Osteocyte (in vitro differentiated cells): ENCODE results near the gene MZB1. TPM values are rescaled to one million over a fixed set of nuclear protein-coding genes. Genes with fewer than 3 reads are reported as not detected.
"Not testable (repeated sequence)": the region's sequence is repeated elsewhere in the genome, so short reads cannot be mapped to it uniquely, and the experiment has no call there.

Source experiments
- DNase-seq: peaks from one replicate; pipeline ENCODE4 v3.0.0; 2021; ENCODE audit warnings: mixed read lengths; ENCODE audit not compliant: unreplicated experiment; ENCODE audit errors: extremely low spot score
- H3K27ac Mint-ChIP-seq: one replicate; pipeline ENCODE4 v1.8.0; 2021; ENCODE audit warnings: mild to moderate bottlenecking, mixed read lengths; ENCODE audit not compliant: unreplicated experiment
- H3K27me3 Mint-ChIP-seq: one replicate; pipeline ENCODE4 v1.8.0; 2021; ENCODE audit warnings: mixed read lengths; ENCODE audit not compliant: unreplicated experiment
- H3K36me3 Mint-ChIP-seq: one replicate; pipeline ENCODE4 v1.8.0; 2021; ENCODE audit warnings: mixed read lengths; ENCODE audit not compliant: unreplicated experiment
- H3K4me1 Mint-ChIP-seq: one replicate; pipeline ENCODE4 v1.8.0; 2021; ENCODE audit warnings: mixed read lengths; ENCODE audit not compliant: unreplicated experiment
- H3K4me3 Mint-ChIP-seq: one replicate; pipeline ENCODE4 v1.8.0; 2021; ENCODE audit warnings: mild to moderate bottlenecking, moderate library complexity, mixed read lengths; ENCODE audit not compliant: unreplicated experiment
- H3K9me3 Mint-ChIP-seq: one replicate; pipeline ENCODE4 v1.8.0; 2021; ENCODE audit warnings: mixed read lengths; ENCODE audit not compliant: unreplicated experiment
- total RNA-seq: library from RNA; stranded (reverse); gene quantifications from 2 replicates; pipeline ENCODE4 v1.2.1, GENCODE V29; 2021
- TF ChIP-seq, protein P1 (sequence below): fragments of 200-600 bp; sonication (generic); IDR thresholded peaks from 2 replicates; pipeline ENCODE4 v1.5.0; 2021; ENCODE audit warnings: antibody characterized with exemption, mild to moderate bottlenecking, moderate library complexity

MZB1 gene
- total RNA-seq, 1 donor from 2014 or later = not detected

DNA sequence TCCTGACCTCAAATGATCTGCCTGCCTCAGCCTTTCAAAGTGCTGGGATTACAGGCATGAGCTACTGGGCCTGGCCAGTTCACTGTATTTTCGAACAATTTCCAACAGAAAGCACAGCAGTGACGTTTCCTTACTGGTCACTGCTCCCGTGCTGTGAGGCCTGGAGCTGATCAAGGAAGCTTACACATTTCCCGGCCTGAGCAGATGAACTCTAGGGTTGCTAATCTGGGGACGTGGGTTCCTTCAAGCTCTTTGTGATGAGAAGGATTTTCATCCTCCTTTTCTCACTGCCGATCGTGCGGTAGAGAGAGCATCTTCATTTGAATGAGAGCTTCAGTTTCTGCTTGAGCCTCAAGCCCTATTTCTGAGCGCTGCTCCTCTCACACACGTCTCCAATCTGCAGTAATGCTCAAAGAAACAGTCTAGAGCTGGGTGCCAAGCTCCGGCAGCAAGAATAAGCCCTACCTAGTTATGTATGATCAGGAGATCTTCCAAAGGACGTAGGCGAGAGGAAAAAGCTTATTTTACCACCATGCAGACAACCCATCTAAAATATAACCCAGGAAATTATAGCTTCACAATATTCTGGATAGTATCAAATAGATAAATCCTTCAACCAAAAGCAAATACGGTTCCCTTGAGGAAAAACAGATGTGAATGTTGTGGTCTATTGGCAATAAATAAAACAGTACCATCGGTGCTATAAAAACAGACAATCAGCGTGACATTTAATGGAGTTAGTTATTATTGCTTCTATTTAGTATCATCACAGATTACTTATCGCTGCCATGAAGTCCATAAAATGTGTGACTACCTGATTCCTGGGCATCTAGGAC is 21.5 kb upstream of the MZB1 start:
- no peak overlapping the region for H3K27ac Mint-ChIP-seq
- no peak for DNase-seq
- TF ChIP-seq, protein P1, sequence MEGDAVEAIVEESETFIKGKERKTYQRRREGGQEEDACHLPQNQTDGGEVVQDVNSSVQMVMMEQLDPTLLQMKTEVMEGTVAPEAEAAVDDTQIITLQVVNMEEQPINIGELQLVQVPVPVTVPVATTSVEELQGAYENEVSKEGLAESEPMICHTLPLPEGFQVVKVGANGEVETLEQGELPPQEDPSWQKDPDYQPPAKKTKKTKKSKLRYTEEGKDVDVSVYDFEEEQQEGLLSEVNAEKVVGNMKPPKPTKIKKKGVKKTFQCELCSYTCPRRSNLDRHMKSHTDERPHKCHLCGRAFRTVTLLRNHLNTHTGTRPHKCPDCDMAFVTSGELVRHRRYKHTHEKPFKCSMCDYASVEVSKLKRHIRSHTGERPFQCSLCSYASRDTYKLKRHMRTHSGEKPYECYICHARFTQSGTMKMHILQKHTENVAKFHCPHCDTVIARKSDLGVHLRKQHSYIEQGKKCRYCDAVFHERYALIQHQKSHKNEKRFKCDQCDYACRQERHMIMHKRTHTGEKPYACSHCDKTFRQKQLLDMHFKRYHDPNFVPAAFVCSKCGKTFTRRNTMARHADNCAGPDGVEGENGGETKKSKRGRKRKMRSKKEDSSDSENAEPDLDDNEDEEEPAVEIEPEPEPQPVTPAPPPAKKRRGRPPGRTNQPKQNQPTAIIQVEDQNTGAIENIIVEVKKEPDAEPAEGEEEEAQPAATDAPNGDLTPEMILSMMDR = no peak
- no peaks in the 10 kb centered on the region for H3K4me1 Mint-ChIP-seq
- no peaks in the 10 kb centered on the region for H3K27me3 Mint-ChIP-seq
- H3K9me3 Mint-ChIP-seq = no peaks in the 10 kb centered on the region
- H3K36me3 Mint-ChIP-seq = peaks cover 15% of the 10 kb centered on the region
- no peak overlapping the region for H3K4me3 Mint-ChIP-seq

DNA sequence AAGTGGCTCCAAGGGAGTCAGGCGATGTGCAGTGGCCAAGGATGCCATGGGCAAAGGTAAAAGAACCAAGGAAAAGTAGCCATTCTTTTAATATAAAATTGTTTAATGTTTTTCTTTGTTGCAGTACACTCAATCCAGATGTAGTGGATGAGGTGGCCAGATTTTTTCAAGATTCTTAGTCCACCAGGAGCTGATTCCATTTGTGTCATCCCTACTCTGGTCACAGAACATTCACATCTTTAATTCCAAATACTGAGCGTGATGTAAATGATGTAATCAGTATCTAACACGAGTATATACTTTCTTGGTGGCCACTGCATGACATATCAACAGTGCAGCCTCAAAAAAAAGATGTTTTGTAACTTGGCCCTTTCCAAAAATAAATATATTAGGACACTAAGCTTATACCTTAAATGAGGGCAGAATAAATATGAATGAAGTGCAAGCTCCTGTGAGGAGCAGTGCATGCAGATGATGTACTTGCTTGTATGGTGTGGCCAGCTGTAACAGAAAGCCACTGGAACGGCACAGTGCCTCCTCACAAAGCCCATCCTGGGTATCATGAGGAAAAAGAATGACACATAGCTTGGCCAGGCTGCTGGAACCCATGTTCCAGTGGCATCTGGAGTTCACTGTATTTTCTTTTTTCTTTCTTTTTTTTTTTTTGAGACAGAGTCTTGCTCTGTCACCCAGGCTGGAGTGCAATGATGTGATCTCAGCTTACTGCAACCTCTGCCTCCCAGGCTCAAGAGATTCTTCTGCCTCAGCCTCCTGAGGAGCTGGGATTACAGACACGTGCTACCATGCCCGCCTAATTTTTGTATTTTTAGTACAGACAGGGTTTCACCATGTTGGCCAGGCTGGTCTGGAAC is 20.6 kb upstream of the MZB1 start:
- Mint-ChIP-seq H3K36me3 (peaks cover 12% of the 10 kb centered on the region), H3K27me3 (no peaks in the 10 kb centered on the region), H3K9me3 (no peaks in the 10 kb centered on the region), H3K4me1 (peaks cover 7% of the 10 kb centered on the region), H3K27ac (no peak overlapping the region), H3K4me3 (no peak overlapping the region)
- DNase-seq = no peak
- TF ChIP-seq, protein P1 = no peak

DNA sequence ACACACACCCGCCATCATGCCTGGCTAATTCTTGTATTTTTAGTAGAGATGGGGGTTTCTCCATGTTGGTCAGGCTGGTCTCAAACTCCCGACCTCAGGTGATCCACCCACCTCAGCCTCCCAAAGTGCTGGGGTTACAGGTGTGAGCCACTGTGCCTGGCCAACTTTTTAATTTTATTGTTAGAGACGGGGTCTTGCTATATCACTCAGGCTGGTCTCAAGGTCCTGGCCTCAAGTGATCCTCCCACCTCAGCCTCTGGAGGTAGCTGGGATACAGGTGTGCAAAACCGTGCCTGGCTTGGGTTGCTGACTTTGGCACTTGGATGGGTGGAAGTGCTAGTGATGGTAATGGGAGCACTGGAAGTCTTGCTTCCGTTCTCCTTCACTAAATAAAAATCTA is 19.4 kb upstream of the MZB1 start:
- not testable (repeated sequence) for DNase-seq, H3K27me3 Mint-ChIP-seq, H3K9me3 Mint-ChIP-seq, H3K27ac Mint-ChIP-seq, H3K4me3 Mint-ChIP-seq
- Mint-ChIP-seq H3K36me3 (peaks cover 11% of the 10 kb centered on the region), H3K4me1 (peaks cover 18% of the 10 kb centered on the region)

DNA sequence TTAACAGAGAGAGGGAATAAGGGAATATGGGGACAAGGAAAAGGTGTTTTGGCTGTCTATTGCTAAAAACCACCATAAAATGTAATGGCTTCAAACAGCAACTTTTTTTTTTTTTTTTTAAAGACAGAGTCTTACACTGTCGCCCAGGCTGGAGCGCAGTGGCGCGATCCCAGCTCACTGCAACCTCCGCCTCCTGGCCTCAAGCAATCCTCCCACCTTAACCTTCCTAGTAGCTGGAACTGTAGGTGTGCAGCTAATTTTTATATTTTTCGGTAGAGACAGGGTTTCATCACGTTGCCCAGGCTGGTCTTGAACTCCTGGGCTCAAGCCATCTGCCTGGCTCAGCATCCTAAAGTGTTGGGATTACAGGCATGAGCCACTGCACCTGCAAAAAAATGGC is 18.5 kb upstream of the MZB1 start:
- H3K9me3 Mint-ChIP-seq = no peaks in the 10 kb centered on the region
- H3K27ac Mint-ChIP-seq = no peak overlapping the region
- no peaks in the 10 kb centered on the region for H3K27me3 Mint-ChIP-seq
- peaks cover 23% of the 10 kb centered on the region for H3K4me1 Mint-ChIP-seq
- H3K36me3 Mint-ChIP-seq = peaks cover 4% of the 10 kb centered on the region
- no peak for DNase-seq
- no peak overlapping the region for H3K4me3 Mint-ChIP-seq
- TF ChIP-seq, protein P1 = no peak

DNA sequence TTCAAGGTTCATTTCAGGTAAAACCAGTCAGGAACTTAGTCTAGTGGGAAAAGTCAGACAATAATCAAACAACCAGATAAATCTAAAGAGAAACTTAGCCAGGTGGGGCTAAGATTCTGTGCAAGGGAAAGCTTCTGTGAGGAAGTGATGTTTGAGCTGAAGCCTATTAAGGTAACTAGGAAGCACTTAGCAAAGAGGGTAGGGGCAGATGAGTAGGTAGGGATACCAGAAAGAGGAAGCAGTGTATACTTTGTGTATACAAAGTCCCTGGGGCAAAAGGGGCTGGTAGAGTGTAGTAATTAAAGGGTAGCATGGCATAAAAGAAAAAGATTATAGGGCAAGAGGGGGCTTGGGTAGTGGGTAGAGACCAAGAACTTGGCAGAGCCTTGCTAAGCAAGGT is 17.8 kb upstream of the MZB1 start:
- Mint-ChIP-seq H3K4me3 (no peak overlapping the region), H3K27ac (no peak overlapping the region), H3K36me3 (peaks cover 3% of the 10 kb centered on the region), H3K9me3 (no peaks in the 10 kb centered on the region), H3K27me3 (no peaks in the 10 kb centered on the region), H3K4me1 (peaks cover 29% of the 10 kb centered on the region)
- DNase-seq = no peak
- TF ChIP-seq, protein P1 = no peak
